SU-DHL-6 (cell line): ENCODE results near the gene TMEM214.

Experiments used
- H2AFZ ChIP-seq: fragments of 200-600 bp; sonication (generic); 2 replicates; pipeline ENCODE4 v1.6.1; 2014; ENCODE audit warnings: low read depth, mild to moderate bottlenecking, moderate library complexity, mixed read lengths, antibody characterized with exemption, low read length; ENCODE audit not compliant: severe bottlenecking
- H3F3A ChIP-seq: fragments of 200-600 bp; shearing (Covaris generic); 2 replicates; pipeline ENCODE4 v1.6.0; 2016; ENCODE audit warnings: antibody characterized with exemption, mild to moderate bottlenecking; ENCODE audit not compliant: insufficient read depth
- H3K27ac ChIP-seq: fragments of 200-600 bp; sonication (generic); 2 replicates; pipeline ENCODE4 v1.5.1; 2016; ENCODE audit warnings: low read depth, mild to moderate bottlenecking, low read length, moderate library complexity, mixed read lengths
- H3K27me3 ChIP-seq: fragments of 200-600 bp; sonication (generic), shearing (Covaris generic); 2 replicates; pipeline ENCODE4 v1.6.0; 2014; ENCODE audit warnings: mild to moderate bottlenecking, low read length
- H3K36me3 ChIP-seq: fragments of 200-600 bp; sonication (generic); 2 replicates; pipeline ENCODE4 v1.6.1; 2014; ENCODE audit warnings: mild to moderate bottlenecking, low read length, mixed read lengths
- H3K4me2 ChIP-seq: fragments of 300-600, 200-600 bp; shearing (Covaris generic), sonication (generic); 2 replicates; pipeline ENCODE4 v1.6.0; 2014; ENCODE audit warnings: low read length, low read depth, mild to moderate bottlenecking; ENCODE audit not compliant: poor library complexity, severe bottlenecking
- H3K4me3 ChIP-seq: fragments of 200-600 bp; sonication (generic); 2 replicates; pipeline ENCODE4 v1.5.1; 2014; ENCODE audit warnings: antibody characterized with exemption, low read length, mild to moderate bottlenecking, mixed read lengths; ENCODE audit not compliant: insufficient read depth, poor library complexity, severe bottlenecking
- H3K79me2 ChIP-seq: fragments of 200-600 bp; sonication (generic); 2 replicates; pipeline ENCODE4 v1.6.1; 2014; ENCODE audit warnings: mild to moderate bottlenecking, low read length, moderate library complexity; ENCODE audit not compliant: insufficient read depth
- H3K9ac ChIP-seq: fragments of 200-600 bp; sonication (generic); 2 replicates; pipeline ENCODE4 v1.7.0; 2014; ENCODE audit warnings: mild to moderate bottlenecking, low read length
- H3K9me2 ChIP-seq: fragments of 200-600 bp; sonication (generic); replicated peaks from 2 replicates; pipeline ENCODE4 v1.6.1; 2014; ENCODE audit warnings: low read length; ENCODE audit not compliant: insufficient read depth
- H3K9me3 ChIP-seq: fragments of 200-600 bp; sonication (generic); 2 replicates; pipeline ENCODE4 v1.6.1; 2014; ENCODE audit warnings: low read length, mixed read lengths; ENCODE audit not compliant: insufficient read depth
- H4K20me1 ChIP-seq: fragments of 200-600 bp; sonication (generic); 2 replicates; pipeline ENCODE4 v1.6.1; 2014; ENCODE audit warnings: low read depth, mild to moderate bottlenecking, antibody characterized with exemption, low read length, moderate library complexity, mixed read lengths
- EZH2phosphoT487 ChIP-seq: fragments of 200-600 bp; sonication (generic), shearing (Covaris generic); conservative IDR thresholded peaks from 2 replicates; pipeline ENCODE4 v1.6.1; 2018; ENCODE audit warnings: mild to moderate bottlenecking, antibody characterized with exemption, low read length, moderate library complexity, mixed read lengths
- TF ChIP-seq, protein P1 (sequence below): fragments of 200-600 bp; sonication (generic); IDR thresholded peaks from one replicate; pipeline ENCODE4 v1.5.1; 2017; ENCODE audit warnings: antibody characterized with exemption, mild to moderate bottlenecking, low read length, moderate library complexity; ENCODE audit not compliant: insufficient read depth, poor library complexity, severe bottlenecking

The TMEM214 gene

DNA sequence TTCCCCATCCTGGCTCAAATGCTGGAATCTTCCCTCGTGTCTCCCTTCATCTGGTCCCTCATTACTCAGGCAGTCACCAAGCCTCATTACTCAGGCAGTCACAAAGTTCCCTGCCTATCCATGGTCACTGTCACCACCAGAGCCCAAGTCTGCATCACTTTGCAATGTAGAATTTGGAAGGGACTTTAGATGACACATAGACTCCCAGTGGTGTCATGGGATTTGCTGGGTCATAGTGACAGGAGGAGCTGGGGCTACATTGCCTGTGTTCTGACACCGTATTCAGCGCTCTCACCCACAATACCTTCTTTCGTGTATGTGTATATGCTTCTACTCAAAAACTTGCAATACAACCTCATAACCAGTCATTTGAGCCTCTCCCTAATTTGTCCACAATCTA, 43.6 kb downstream of the TMEM214 start:
- H2AFZ ChIP-seq: no peak overlapping the region

DNA sequence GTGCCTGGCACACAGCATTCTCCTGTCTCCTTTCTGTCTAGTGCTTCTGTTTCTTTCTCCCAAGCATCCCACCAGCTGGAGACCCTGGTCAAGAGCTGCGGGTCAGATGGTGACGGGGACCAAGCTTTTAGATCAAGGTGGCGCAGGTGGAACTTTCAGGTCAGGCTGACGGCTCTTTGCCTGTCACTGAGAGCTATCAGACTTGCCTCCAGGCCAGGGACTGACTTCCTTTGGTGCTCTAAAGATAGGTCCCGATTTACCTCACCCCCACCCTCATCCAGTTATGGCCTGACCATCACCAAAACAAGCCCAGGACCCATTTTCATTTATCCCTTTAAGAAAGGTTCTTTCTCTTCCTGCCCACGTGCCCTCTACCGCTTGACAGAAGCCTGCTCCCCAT, 44.5 kb downstream of the TMEM214 start:
- Histone ChIP-seq H3K79me2 (no peaks in the 10 kb centered on the region), H3K4me2 (no peak overlapping the region), H3K9me3 (no peaks in the 10 kb centered on the region), H2AFZ (no peak overlapping the region), H3K4me3 (no peak overlapping the region), H3K27me3 (no peaks in the 10 kb centered on the region), H3K36me3 (no peaks in the 10 kb centered on the region), H4K20me1 (no peaks in the 10 kb centered on the region), H3K9me2 (no peaks in the 10 kb centered on the region), H3F3A (peaks cover 14% of the 10 kb centered on the region; the same call in 1 of the 2 replicates), H3K27ac (no peak overlapping the region), H3K9ac (no peak overlapping the region)
- TF ChIP-seq, protein P1, sequence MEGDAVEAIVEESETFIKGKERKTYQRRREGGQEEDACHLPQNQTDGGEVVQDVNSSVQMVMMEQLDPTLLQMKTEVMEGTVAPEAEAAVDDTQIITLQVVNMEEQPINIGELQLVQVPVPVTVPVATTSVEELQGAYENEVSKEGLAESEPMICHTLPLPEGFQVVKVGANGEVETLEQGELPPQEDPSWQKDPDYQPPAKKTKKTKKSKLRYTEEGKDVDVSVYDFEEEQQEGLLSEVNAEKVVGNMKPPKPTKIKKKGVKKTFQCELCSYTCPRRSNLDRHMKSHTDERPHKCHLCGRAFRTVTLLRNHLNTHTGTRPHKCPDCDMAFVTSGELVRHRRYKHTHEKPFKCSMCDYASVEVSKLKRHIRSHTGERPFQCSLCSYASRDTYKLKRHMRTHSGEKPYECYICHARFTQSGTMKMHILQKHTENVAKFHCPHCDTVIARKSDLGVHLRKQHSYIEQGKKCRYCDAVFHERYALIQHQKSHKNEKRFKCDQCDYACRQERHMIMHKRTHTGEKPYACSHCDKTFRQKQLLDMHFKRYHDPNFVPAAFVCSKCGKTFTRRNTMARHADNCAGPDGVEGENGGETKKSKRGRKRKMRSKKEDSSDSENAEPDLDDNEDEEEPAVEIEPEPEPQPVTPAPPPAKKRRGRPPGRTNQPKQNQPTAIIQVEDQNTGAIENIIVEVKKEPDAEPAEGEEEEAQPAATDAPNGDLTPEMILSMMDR: no peak
- TF ChIP-seq EZH2phosphoT487: no peak

More for the DNA sequence above, 43.6 kb downstream of the TMEM214 start:
- no peaks in the 10 kb centered on the region for H3K79me2 ChIP-seq
- H3K9me2 ChIP-seq: no peaks in the 10 kb centered on the region
- H3K9me3 ChIP-seq: no peaks in the 10 kb centered on the region
- no peak overlapping the region for H3K4me2 ChIP-seq
- no peak for TF ChIP-seq EZH2phosphoT487
- TF ChIP-seq, protein P1: no peak
- peaks cover 14% of the 10 kb centered on the region; the same call in 1 of the 2 replicates for H3F3A ChIP-seq
- no peaks in the 10 kb centered on the region for H3K36me3 ChIP-seq
- no peaks in the 10 kb centered on the region for H3K27me3 ChIP-seq
- H3K27ac ChIP-seq: no peak overlapping the region
- no peak overlapping the region for H3K4me3 ChIP-seq
- no peaks in the 10 kb centered on the region for H4K20me1 ChIP-seq
- H3K9ac ChIP-seq: no peak overlapping the region

DNA sequence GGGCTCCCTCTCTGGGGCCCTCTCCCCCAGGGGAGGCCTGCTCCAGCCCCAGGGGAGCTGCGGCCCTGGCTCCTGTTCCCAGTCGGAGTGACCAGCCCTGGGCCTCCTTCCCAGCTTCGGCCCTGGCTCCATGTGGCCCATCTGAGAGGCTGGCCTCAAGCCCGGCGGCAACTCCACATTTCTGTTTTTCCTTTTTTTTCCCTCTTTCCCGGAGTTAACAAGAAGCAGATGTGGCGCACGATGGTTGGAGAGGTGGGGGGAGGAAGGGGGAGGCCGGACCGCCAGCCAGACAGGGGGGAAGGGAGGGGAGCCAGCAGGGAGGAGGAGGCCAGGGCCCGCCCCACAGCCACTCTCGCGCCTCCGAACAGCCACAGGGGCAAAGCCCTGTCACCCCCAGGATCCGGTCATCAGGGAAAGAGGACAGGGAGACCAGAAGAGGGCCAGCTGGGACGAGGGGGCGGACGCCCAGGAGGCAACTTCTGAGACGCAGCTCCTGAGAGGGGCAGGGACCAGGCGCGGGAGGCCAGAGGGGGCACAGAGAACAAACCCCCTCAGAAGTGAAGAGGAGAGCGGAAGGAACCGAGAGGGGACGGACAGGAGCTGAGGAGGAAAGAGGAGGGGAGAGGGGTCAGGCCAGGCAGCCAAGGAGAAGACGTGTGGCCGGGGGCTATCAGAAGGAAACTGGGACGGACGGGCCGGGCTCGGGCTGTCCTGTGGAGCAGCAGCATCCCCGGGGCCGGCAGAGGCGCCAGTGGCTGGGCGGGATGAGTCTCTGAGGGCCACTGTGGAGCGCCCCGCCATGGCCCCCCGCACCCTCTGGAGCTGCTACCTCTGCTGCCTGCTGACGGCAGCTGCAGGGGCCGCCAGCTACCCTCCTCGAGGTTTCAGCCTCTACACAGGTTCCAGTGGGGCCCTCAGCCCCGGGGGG, 45.8 kb downstream of the TMEM214 start, which contains the start of gene EMILIN1:
TSS of gene EMILIN1 (plus strand) at position 349 of the 928 bp plus-strand sequence. CDS start at position 800, 451 bp downstream.
- Histone ChIP-seq H3K27ac (no peak within 1 kb of the TSS), H3K27me3 (no peaks in the 10 kb centered on the region), H3K9me3 (no peaks in the 10 kb centered on the region), H3K4me3 (no peak within 1 kb of the TSS), H3K4me2 (no peak within 1 kb of the TSS), H3F3A (peaks cover 14% of the 10 kb centered on the region; the same call in 1 of the 2 replicates), H3K36me3 (no peaks in the 10 kb centered on the region), H3K9ac (no peak within 1 kb of the TSS), H2AFZ (no peak within 1 kb of the TSS), H4K20me1 (no peaks in the 10 kb centered on the region), H3K9me2 (no peaks in the 10 kb centered on the region), H3K79me2 (no peaks in the 10 kb centered on the region)
- TF ChIP-seq EZH2phosphoT487: no peak
- TF ChIP-seq, protein P1: no peak
